GM12864 (cell line): ENCODE measurements around the gene NFIA.

Experiments used
- DNase-seq: peaks from one replicate; pipeline ENCODE4 v3.0.0-alpha.2; 2011; ENCODE audit warnings: low read depth
- H3K4me3 ChIP-seq: 2 replicates; pipeline ENCODE4 v1.5.1; 2011; ENCODE audit warnings: mild to moderate bottlenecking, low read depth, low read length, control low read depth
- CTCF ChIP-seq: IDR thresholded peaks from 2 replicates; pipeline ENCODE4 v1.5.1; 2011; ENCODE audit warnings: low read depth, mild to moderate bottlenecking, moderate library complexity, low read length, control low read depth, inconsistent platforms; ENCODE audit errors: missing control alignments

NFIA gene

DNA sequence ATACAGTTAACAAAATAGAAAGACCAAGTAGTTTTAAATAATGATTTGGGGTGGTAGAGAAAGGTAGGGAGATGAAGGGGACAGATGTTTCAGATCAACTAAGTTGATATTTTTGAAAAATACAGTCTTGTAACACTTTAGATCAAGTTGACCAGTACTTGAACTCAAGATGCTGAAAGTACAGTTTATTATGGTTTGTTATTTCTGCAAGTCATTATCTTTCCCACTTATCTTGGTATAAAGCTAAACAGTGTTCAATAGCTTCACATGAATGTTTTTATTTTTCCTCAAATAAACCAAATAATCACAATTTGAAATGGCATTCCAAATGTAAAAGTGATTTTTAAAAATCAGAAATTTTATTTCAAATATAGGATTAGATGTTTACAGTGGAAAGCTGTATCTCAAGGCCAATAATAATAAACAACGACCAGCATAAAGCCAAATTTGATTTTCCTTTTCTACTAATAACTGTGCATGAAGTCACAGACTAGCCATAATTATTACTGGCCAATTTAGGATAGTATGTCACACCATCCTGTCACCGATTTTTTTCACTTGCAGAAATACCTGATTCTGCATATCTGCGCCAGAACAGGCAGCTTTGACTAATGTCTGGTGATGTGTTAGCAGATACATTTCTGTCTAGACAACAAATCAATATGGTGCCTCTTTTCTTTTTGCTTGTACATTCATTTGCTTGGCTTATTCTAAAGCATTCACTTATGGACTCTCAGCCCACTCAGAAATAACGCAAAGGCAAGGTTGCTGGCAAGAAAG lies 322.4 kb downstream of the NFIA start:
- no peak overlapping the region for H3K4me3 ChIP-seq
- DNase-seq, result no peak
- TF ChIP-seq CTCF, result no peak

DNA sequence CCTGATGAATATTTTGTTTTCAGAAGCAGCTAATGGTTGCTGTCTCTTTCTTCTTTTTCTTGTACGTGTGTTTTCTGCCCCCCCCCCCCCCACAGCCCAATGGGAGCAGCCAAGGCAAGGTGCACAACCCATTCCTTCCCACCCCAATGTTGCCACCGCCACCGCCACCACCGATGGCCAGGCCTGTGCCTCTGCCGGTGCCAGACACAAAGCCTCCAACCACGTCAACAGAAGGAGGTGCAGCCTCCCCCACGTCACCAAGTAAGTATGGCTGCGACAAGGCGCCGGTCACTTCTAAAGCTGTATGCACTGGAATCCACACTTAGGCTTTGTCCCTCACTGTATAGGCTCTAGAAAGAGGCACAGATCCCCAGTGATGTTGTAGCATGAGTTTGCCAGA lies 324.1 kb downstream of the NFIA start:
- DNase-seq, result no peak
- H3K4me3 ChIP-seq, result no peak overlapping the region
- TF ChIP-seq CTCF, result no peak

DNA sequence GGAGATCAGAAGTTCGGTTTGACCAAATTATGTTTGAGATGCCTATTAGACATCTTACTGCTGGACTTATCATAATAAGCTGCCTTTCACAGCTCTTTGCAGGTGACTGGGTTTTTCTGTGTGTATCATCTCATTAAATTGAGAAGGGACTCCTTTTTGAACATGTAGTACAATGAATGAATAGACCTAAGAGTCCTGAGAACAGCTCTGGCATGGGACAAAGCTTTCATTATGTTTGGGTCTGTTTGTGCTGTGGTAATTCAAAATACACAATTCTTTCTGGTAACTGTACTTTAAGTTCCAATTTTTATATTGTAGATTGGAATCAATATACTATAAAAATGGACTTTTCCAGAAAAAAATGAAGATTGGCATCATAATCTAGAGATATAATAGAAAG lies 330.2 kb downstream of the NFIA start:
- no peak for TF ChIP-seq CTCF
- no peak for DNase-seq
- H3K4me3 ChIP-seq, result no peak overlapping the region

GRCh38 chr1:61419196-61419595 lies 336.8 kb downstream of the NFIA start:
- DNase-seq, result no peak
- no peak for TF ChIP-seq CTCF
- H3K4me3 ChIP-seq, result no peak overlapping the region

GRCh38 chr1:61419657-61420056 lies 337.3 kb downstream of the NFIA start:
- no peak overlapping the region for H3K4me3 ChIP-seq
- DNase-seq, result no peak
- no peak for TF ChIP-seq CTCF

GRCh38 chr1:61420243-61420642 lies 337.9 kb downstream of the NFIA start:
- TF ChIP-seq CTCF, result no peak
- no peak for DNase-seq
- no peak overlapping the region for H3K4me3 ChIP-seq

- no peak overlapping the region for H3K4me3 ChIP-seq
- no peak for DNase-seq
- no peak for TF ChIP-seq CTCF
These were observed 338.8 kb downstream of the NFIA start for GRCh38 chr1:61420909-61421835.
